Activated T-helper 1 cell treated with anti-CD3 and anti-CD28 coated beads, Interleukin-12 subunit alpha, Interleukin-12 subunit beta, Interleukin-2, Interleukin-4 antibody, amounts not matched to agents 30 ng/mL and 10 ng/mL and 1 ng/mL, durations not matched to agents 14 hours and 24 hours and 36 hours (primary cell): ENCODE data around the gene ABHD8. TPM values are rescaled to one million over a fixed set of nuclear protein-coding genes. Genes with fewer than 3 reads are reported as not detected.
"Not testable (repeated sequence)": the region's sequence is repeated elsewhere in the genome, so short reads cannot be mapped to it uniquely, and the experiment has no call there.

Experiments
- DNase-seq: peaks from one replicate; pipeline ENCODE4 v3.0.0; 2021; ENCODE audit warnings: low spot score
- H3K27ac Mint-ChIP-seq: one replicate; pipeline ENCODE4 v1.8.0; 2021; ENCODE audit warnings: mild to moderate bottlenecking, mixed read lengths
- H3K27me3 Mint-ChIP-seq: one replicate; pipeline ENCODE4 v1.8.0; 2022; ENCODE audit warnings: mild to moderate bottlenecking, moderate library complexity, mixed read lengths; ENCODE audit not compliant: insufficient read depth
- H3K36me3 Mint-ChIP-seq: one replicate; pipeline ENCODE4 v1.8.0; 2021; ENCODE audit warnings: low read depth, mixed read lengths
- H3K4me1 Mint-ChIP-seq: one replicate; pipeline ENCODE4 v1.8.0; 2021; ENCODE audit warnings: low read depth, mixed read lengths
- H3K4me3 Mint-ChIP-seq: one replicate; pipeline ENCODE4 v1.8.0; 2021; ENCODE audit warnings: mild to moderate bottlenecking, moderate library complexity, mixed read lengths
- H3K9me3 Mint-ChIP-seq: one replicate; pipeline ENCODE4 v1.8.0; 2021; ENCODE audit warnings: mixed read lengths
- intact Hi-C: fragments of 100-400 bp; cut with micrococcal nuclease; formaldehyde crosslinking; loops from one replicate; pipeline ENCODE4 v1.15.1; 2024
- total RNA-seq: library from RNA; stranded (reverse); gene quantifications from 2 replicates; pipeline ENCODE4 v1.2.3, GENCODE V29; 2022

Gene ABHD8
- total RNA-seq, 1 donor from 2014 or later = 9.0 TPM

- Mint-ChIP-seq H3K4me1 (no peaks in the 10 kb centered on the region), H3K4me3 (no peak overlapping the region), H3K9me3 (no peaks in the 10 kb centered on the region), H3K27ac (no peak overlapping the region), H3K27me3 (no peaks in the 10 kb centered on the region), H3K36me3 (peaks cover 14% of the 10 kb centered on the region)
- no peak for DNase-seq
- intact Hi-C loops = no loop called here
These were observed 27.6 kb downstream of the ABHD8 start for GRCh38 chr19:17275441-17276175.

DNA sequence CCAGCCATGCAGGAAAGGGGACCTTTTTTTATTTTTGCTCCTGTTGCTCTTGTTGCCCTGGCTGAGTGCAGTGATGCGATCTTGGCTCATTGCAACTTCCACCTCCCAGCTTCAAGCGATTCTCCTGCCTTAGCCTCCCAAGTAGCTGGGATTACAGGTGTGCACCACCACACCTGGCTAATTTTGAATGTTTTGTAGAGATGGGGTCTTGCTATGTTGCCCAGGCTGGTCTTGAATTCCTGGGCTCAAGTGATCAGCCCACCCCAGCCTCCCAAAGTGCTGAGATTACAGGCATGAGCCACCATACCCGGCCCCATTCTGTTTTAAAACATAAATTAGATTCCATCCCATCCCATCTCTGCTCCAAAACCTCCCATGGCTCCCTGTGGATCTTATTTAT is 28.3 kb downstream of the ABHD8 start:
- H3K27me3 Mint-ChIP-seq, H3K4me3 Mint-ChIP-seq, intact Hi-C loops, DNase-seq, H3K4me1 Mint-ChIP-seq, H3K27ac Mint-ChIP-seq, H3K9me3 Mint-ChIP-seq: not testable (repeated sequence)
- H3K36me3 Mint-ChIP-seq = peaks cover 17% of the 10 kb centered on the region

- intact Hi-C loops = no loop called here
These were observed 34.5 kb downstream of the ABHD8 start for GRCh38 chr19:17268754-17269153.

GRCh38 chr19:17266975-17267788 is 36.0 kb downstream of the ABHD8 start, which contains the start of gene BABAM1:
BABAM1 (plus strand) TSS chr19:17267443; CDS start chr19:17268807, 1,364 bp downstream.
- intact Hi-C loops = loop anchor here (1.0 to 2.0 kb wide), 13 partner anchors 12 to 695 kb away; partner anchors contain the start of genes ANO8, DDA1, HAUS8 and MRPL34
- H3K4me1 Mint-ChIP-seq = peaks cover 16% of the 10 kb centered on the region
- no peaks in the 10 kb centered on the region for H3K9me3 Mint-ChIP-seq
- peaks cover 3% of the 10 kb centered on the region for H3K36me3 Mint-ChIP-seq
- H3K27me3 Mint-ChIP-seq = no peaks in the 10 kb centered on the region
- peak within 1 kb of the TSS; percentile 89 for H3K4me3 Mint-ChIP-seq
- DNase-seq = peak; percentile 96
- peak within 1 kb of the TSS; percentile 96 for H3K27ac Mint-ChIP-seq

More at GRCh38 chr19:17268754-17269153, 34.5 kb downstream of the ABHD8 start:
- DNase-seq = no peak
- no peak overlapping the region for H3K27ac Mint-ChIP-seq
- peak overlapping the region; percentile 89 for H3K4me3 Mint-ChIP-seq
- no peaks in the 10 kb centered on the region for H3K27me3 Mint-ChIP-seq
- H3K36me3 Mint-ChIP-seq = peaks cover 3% of the 10 kb centered on the region
- peaks cover 16% of the 10 kb centered on the region for H3K4me1 Mint-ChIP-seq
- H3K9me3 Mint-ChIP-seq = no peaks in the 10 kb centered on the region

- no peaks in the 10 kb centered on the region for H3K27me3 Mint-ChIP-seq
- peaks cover 16% of the 10 kb centered on the region for H3K4me1 Mint-ChIP-seq
- intact Hi-C loops = loop anchor here (2.0 kb wide), 1 partner anchor 32 kb away; no protein-coding TSS in a partner anchor
- no peak for DNase-seq
- H3K36me3 Mint-ChIP-seq = peaks cover 3% of the 10 kb centered on the region
- no peaks in the 10 kb centered on the region for H3K9me3 Mint-ChIP-seq
- peak overlapping the region; percentile 96 for H3K27ac Mint-ChIP-seq
- peak overlapping the region; percentile 89 for H3K4me3 Mint-ChIP-seq
These were observed 36.6 kb downstream of the ABHD8 start for GRCh38 chr19:17266589-17266974.

- no peaks in the 10 kb centered on the region for H3K27me3 Mint-ChIP-seq
- no peak overlapping the region for H3K27ac Mint-ChIP-seq
- H3K4me1 Mint-ChIP-seq = peaks cover 17% of the 10 kb centered on the region
- H3K9me3 Mint-ChIP-seq = no peaks in the 10 kb centered on the region
- H3K36me3 Mint-ChIP-seq = peaks cover 3% of the 10 kb centered on the region
- intact Hi-C loops = loop anchor here (2.0 kb wide), 1 partner anchor 31 kb away; no protein-coding TSS in a partner anchor
- DNase-seq = no peak
- no peak overlapping the region for H3K4me3 Mint-ChIP-seq
These were observed 37.2 kb downstream of the ABHD8 start for GRCh38 chr19:17266026-17266425.

DNA sequence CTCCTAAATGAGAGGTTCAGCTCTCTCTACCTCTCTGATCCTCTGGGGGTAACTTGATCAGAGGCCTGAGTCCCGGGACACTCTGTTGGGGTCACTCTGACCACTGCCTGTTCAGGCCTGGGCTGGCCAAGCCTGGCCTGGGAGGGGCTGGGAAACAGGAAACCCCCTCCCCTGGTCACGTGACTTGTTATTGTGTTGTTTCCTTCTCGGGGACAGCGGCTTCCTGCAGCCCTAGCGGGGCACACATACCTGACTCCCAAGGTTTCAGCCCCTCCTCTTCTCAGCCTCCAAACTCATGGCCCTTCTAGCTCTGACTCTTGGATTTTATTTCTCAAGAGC is 38.6 kb downstream of the ABHD8 start, which contains the start of gene USHBP1:
Gene USHBP1, minus strand, starts transcription at position 105 of the 339 bp plus-strand sequence. CDS start 446 bp downstream, outside the sequence.
- intact Hi-C loops = no loop called here
- no peak within 1 kb of the TSS for H3K27ac Mint-ChIP-seq
- no peaks in the 10 kb centered on the region for H3K9me3 Mint-ChIP-seq
- no peak for DNase-seq
- no peaks in the 10 kb centered on the region for H3K27me3 Mint-ChIP-seq
- no peaks in the 10 kb centered on the region for H3K36me3 Mint-ChIP-seq
- no peak within 1 kb of the TSS for H3K4me3 Mint-ChIP-seq
- H3K4me1 Mint-ChIP-seq = peaks cover 23% of the 10 kb centered on the region

GRCh38 chr19:17263712-17264640 is 39.2 kb downstream of the ABHD8 start:
- Mint-ChIP-seq H3K27me3 (no peaks in the 10 kb centered on the region), H3K4me1 (peaks cover 23% of the 10 kb centered on the region), H3K27ac (no peak overlapping the region), H3K9me3 (no peaks in the 10 kb centered on the region), H3K36me3 (no peaks in the 10 kb centered on the region), H3K4me3 (no peak overlapping the region)
- no peak for DNase-seq
- intact Hi-C loops = no loop called here

- H3K27ac Mint-ChIP-seq = no peak overlapping the region
- no peak overlapping the region for H3K4me3 Mint-ChIP-seq
- no peaks in the 10 kb centered on the region for H3K9me3 Mint-ChIP-seq
- H3K36me3 Mint-ChIP-seq = no peaks in the 10 kb centered on the region
- H3K4me1 Mint-ChIP-seq = peaks cover 18% of the 10 kb centered on the region
- DNase-seq = no peak
- no peaks in the 10 kb centered on the region for H3K27me3 Mint-ChIP-seq
- intact Hi-C loops = no loop called here
These were observed 40.7 kb downstream of the ABHD8 start for GRCh38 chr19:17262557-17262956.

- Mint-ChIP-seq H3K4me3 (no peak overlapping the region), H3K27ac (no peak overlapping the region), H3K9me3 (no peaks in the 10 kb centered on the region), H3K36me3 (no peaks in the 10 kb centered on the region), H3K4me1 (peaks cover 12% of the 10 kb centered on the region), H3K27me3 (no peaks in the 10 kb centered on the region)
- intact Hi-C loops = loop anchor here (1.0 kb wide), 2 partner anchors 21 to 194 kb away; no protein-coding TSS in a partner anchor
- DNase-seq = peak; percentile 80
These were observed 42.3 kb downstream of the ABHD8 start for GRCh38 chr19:17260842-17261325.

DNA sequence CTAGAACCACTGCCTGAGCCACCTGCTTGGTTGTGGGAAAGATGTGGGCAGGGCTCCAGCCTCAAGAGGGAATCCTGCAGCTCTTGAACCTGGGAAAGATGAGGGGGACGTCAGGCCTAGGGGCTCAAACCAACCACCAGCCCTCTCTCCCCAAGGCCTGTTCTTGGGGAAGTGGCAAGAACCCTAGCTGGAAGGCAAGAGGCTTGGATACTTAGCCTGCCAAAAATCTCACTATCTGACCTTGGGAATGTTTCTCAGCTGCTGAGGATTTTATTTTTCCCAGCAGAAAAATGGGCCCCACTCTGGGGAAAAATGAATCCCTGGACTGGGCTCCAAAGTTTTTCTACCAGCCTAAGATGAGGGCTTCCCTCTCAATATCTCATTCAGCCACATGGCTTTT is 43.3 kb downstream of the ABHD8 start:
- peaks cover 11% of the 10 kb centered on the region for H3K4me1 Mint-ChIP-seq
- intact Hi-C loops = loop anchor here (1.0 kb wide), 2 partner anchors 22 to 193 kb away; no protein-coding TSS in a partner anchor
- no peak overlapping the region for H3K4me3 Mint-ChIP-seq
- H3K27ac Mint-ChIP-seq = no peak overlapping the region
- H3K27me3 Mint-ChIP-seq = no peaks in the 10 kb centered on the region
- DNase-seq = no peak
- no peaks in the 10 kb centered on the region for H3K9me3 Mint-ChIP-seq
- H3K36me3 Mint-ChIP-seq = no peaks in the 10 kb centered on the region

- Mint-ChIP-seq H3K4me3 (no peak overlapping the region), H3K27me3 (no peaks in the 10 kb centered on the region), H3K9me3 (no peaks in the 10 kb centered on the region), H3K4me1 (peaks cover 7% of the 10 kb centered on the region), H3K36me3 (no peaks in the 10 kb centered on the region), H3K27ac (no peak overlapping the region)
- no peak for DNase-seq
- intact Hi-C loops = no loop called here
These were observed 44.0 kb downstream of the ABHD8 start for GRCh38 chr19:17259118-17259780.
